ENCODE data around the gene ILRUN.
"Not testable (repeated sequence)": the region's sequence is repeated elsewhere in the genome, so short reads cannot be mapped to it uniquely, and the experiment has no call there.

The ILRUN gene

DNA sequence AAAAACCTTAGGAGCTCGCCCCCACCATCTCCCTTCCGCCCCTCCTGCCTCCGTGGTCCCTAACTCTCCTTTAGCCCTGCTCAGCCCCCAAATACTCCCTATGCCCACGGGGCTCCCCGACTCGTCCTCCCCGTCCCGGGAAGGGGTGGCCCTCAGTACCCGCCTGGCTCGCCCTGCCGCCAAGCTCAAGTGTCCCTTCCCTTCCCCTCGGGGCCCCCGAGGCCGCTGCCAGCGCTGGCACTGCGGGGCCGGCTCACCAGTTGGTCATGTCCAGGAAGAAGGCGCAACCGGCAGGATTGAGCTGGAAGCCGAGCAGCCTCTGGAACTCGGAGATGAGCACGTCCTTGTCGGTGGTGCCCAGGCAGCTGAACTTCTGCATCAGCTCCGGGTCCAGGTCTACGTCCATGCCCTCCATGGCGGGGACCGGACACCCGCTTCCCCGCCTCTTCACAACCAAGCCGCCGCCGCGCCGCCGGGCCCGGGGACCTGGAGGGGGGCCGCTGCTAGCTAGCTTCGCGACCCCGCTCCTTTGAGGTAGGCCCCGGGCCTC, 303 bp downstream of the ILRUN start:
- no peak for DNase-seq

DNA sequence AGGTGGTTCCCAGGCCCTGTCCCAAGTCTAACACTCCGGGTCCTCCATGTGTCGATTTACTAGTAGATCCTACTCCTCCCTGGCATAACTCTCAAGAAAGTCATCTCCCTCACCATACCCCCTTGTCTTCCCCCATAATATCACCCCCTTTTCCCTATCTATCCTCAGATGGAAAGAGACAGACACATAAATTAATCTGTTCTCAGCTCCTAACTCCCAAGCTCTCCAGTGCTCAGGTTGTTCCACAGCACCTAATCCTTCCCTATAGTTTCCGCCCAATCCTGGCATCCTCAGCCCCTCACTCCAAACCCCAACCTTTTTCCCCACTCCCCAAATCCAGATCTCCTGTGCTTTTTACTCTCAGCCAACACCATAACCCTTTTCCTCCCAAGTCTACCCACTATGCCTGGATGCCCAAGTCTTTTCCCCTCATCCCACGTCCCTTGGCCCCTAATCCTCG, 808 bp downstream of the ILRUN start:
- no peak for DNase-seq

DNA sequence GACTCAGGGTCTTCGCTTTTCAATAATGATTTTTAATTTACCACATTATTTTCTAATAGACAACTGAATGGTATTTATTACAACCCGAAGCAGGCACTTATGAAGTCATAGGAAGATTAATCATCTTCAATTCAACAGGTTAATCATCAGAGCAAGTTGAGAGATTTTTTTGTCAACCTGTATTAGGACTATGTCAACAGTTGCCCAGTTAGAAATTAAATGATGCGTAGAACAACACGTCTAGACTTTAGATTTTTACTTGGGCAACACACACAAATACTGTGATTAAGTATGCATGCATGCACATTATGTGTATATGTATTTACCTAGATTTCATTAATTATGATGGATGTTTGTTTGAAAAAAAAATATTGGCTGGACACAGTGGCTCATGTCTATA, 4.3 kb downstream of the ILRUN start:
- no peak for DNase-seq

DNA sequence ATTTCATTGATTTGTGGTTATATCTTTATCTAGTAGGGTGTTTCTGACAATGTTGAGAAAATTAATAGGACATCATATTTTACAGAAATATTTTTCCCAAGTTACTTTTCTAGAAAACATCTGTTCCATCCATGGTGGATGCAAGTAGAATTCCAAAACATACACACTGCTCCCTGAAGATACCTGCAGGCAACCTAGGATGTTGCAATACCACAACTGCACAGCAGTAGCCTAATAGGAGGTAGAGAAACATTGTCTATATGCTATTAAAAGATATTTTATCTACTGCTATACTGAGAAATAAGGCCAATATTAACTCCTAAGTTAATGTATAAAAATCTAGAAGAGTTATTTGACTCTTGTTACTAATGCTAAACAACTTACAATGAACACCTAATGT, 6.8 kb downstream of the ILRUN start:
- no peak for DNase-seq

DNA sequence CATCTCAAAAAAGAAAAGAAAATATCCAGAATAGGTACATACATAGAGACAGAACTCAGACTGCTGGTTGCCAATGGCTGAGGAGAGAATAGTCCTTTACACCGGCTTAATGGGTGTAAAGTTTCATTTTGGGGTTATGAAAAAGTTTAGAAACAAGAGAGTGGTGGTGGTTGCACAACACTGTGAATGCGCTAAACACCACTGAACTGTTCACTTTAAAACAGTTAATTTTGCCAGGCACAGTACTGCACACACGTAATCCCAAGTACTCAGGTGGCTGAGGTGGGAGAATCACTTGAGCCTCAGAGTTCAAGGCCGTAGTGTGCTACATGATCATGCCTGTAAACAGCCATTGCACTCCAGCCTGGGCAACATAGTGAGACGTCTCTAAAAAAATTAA, 7.6 kb downstream of the ILRUN start:
- no peak for DNase-seq

DNA sequence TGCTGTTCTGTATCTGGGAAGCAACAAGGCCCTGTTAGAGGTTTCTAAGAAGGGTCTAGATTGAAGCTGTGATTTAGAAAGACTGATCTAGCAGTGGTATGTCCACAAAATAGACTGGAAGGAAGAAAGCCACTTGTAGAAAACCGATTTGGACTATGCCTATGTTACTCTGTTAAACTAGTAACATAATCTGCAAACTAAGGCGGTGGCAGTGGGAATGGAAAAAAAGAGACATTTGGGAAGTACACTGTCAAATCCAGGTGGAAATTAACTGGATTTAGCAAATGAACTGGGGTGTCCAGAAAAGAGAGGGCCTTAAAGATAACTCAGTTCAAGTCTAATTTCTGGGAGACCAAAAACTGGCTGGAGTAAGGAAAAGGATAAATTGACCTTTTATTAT, 11.6 kb downstream of the ILRUN start:
- no peak for DNase-seq

DNA sequence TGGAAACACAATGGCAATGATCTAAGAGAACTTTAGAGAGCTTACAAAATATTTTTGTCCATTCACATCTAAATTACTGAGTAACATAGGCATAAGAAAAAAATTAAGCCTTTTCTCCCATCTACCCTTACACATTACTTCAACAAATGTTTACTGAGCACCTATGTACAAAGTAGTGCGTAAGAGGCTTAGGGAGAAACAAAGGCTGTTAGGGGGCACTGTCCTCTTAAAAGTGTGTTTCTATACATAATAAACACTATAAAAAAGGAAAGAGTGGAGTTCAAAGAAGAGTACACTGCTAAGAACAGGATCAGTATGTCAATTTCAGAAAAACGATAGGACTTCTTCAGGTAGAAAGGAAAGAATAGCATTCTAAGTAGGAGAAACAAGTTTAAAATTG, 12.2 kb downstream of the ILRUN start:
- no peak for DNase-seq

DNA sequence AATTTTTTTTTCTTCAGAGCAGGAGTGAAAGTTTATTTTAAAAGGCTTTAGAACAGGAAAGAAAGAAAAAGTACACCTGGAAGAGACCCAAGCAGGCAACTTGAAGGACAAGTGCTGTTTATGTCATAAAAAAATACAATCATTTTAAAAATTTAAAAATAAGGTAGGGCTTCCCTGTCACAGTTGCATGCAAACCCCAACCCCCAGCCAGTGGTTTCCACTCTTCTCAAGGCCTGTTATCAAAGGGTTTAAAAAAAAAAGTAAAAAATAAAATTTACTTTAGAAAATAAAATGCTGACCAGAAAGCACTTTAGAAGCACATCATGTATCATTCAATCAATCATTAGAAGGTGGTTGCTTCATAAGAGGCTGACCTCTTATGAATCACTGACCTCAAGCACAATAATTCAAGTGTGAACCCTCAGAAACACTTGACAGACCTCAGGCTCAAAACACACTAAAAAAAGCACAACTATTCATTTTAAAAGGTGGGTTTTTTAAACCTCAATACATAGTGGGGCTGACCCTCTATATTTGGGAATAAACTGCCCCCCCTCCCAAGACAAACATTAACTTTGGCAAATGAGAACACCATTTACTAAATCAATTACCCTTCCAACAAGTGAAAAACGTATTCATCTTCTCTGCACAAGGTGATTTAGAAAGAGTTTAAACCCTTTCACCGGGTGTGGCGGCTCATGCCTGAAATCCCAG, 15.6 kb downstream of the ILRUN start:
- peak; percentile 41 for DNase-seq

DNA sequence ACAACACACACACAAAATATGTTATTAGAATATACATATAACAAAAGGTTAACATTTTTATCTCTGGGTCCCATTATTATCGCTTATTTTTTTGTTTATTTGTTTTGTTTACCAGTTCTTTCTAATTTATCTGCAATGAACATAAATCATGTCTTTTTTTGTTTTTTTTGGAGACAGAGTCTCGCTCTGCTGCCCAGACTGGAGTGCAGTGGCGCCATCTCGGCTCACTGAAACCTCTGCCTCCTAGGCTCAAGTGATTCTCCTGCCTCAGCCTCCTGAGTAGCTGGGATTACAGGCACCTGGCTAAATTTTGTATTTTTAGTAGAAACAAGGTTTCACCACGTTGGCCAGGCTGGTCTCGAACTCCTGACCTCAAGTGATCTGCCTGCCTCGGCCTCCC, 16.3 kb downstream of the ILRUN start:
- not testable (repeated sequence) for DNase-seq

DNA sequence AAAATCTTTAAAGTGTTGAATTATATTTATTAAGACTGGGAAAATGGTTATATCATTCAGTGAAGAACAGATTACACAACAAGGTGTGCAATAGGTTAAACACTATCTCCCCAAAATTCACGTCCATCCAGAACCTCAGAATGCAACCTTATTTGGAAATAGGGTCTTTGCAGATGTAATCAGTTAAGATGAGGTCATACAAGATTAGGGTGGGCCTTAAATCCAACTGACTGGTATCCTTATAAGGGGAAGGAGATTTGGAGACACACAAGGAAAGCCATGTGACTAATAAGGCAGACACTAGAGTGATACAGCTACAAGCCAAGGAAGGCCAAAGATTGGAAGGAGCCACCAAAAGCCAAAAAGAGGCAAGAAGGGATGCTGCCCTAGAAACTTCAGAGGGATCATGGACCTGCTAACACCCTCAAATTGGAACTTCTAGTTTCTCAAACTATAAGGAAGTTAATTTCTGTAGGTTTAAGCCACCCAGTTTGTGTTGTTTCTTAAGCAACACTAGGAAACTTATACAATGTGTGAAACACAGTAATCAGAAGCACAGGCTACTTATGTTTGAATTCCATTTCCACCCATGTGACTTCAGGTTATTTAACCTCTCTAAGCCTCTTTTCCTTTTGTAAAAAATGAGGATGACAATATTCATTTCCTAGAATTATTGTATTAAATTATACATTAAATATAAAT, 16.9 kb downstream of the ILRUN start:
- peak; percentile 61 for DNase-seq

DNA sequence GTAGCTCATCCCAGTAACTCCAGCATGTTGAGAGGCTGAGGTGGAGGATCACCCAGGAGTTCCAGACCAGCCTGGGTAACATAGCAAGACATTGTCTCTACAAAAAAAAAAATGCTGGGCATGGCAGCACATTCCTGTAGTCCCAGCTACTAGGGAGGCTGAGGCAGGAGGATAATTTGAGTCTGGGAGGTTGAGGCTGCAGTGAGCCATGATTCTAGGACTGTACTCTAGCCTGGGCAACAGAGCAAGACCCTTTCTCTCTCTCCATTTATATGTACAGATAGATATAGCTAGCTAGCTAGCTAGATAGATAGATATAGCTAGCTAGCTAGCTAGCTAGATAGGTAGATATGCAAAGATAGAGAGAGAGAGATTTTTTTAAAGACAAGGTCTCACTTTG, 20.4 kb downstream of the ILRUN start:
- DNase-seq, result no peak

DNA sequence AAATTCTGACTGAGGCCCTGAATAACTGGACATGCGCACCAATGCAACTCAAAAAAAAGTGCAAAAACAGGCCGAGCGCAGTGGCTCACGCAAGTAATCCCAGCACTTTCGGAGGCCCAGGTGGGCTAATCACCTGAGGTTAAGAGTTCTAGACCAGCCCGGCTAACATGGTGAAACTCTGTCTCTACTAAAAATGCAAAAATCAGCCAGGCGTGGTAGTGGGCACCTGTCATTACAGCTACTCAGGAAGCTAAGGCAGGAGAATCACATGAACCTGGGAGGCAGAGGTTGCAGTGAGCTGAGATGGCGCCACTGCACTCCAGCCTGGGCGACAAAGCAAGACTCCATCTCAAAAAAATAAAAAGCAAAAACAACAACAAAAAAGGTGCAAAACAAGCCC, 21.6 kb downstream of the ILRUN start:
- DNase-seq, result not testable (repeated sequence)

DNA sequence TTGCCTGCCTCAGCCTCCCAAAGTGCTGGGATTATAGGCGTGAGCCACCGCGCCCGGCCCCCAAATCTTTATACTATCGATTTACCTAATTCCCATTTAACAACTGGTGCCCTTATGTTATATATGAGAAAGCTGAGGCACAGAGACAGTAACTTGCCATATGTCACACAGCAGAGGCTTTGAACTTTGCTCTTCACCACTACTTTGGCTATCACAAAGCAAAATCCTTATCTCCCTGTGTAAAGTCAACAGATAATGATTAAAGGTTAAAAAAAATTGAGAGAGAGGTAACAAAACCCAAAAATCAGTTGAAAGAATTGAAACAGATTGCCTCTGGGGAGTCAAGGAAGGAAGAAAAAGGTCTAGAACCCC, 22.3 kb downstream of the ILRUN start:
- DNase-seq, result no peak

DNA sequence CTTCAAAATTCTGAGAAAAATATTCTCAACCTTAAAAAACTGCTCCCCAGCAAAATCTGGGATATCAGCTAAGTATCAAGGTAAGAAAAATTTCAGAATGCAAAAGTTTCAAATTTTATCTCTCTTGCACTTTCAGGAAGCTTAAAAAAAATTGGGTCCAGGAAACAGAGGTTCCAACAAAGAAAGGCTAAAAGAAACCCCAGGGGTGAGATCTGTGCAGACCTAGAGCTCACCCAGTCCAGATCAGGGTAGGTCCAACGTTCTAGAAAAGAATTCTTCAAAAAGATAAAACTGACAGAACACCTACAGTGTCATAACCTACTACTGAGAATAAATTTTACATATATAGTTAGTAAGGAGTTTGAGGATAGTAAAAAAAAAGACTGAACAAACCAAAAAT, 23.5 kb downstream of the ILRUN start:
- DNase-seq, result no peak

DNA sequence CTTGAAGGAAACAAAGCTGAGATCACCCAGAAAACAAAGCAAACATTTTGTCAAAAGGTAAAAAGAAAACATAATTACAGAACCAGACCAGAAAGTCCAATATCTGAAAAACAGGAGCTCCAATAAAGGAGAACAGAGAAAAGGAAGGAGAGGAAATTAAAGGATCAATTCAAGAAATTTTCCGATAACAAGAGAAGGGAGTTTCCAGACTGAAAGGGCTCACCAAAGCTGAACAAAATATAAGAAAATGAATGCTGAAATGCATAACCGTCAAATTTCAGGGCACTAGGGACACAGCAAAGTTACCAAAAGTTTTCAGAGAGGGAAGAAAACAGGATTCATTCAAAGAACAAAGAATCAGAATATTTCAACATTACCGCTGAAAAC, 23.9 kb downstream of the ILRUN start:
- no peak for DNase-seq

DNA sequence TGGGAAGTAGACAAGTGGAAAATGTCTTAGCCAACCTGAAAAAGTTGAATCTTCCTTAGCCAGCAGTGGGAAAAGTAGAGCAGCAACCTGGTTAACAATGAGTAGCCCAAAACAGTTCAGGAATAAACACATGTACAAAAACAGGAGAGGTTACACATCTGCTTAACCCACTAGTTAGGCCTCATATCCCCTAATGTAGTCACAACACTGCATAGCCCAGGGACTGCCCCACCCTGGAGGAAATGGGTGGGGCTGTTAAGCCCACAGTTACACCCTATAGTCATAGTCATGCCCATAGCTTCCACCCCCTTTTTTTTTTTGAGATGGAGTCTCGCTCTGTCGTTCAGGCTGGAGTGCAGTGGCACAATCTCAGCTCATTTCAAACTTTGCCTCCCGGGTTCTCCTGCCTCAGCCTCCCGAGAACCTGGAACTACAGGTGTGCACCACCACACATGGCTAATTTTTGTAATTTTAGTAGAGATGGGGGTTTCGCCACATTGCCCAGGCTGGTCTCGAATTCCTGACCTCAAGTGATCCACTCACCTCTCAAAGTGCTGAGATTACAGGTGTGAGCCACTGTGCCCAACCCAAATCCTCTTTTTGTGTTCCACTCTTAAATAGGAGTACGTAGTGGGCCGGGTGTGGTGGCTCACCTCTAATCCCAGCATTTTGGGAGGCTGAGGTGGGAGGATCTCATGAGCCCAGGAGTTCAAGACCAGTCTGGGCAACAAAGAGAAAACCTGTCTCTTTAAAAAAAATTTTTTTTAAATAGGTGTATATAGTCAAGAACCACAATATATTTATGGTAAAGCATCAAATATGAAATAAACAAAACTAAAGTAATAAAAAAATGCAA, 24.5 kb downstream of the ILRUN start:
- DNase-seq, result peak; percentile 51

DNA sequence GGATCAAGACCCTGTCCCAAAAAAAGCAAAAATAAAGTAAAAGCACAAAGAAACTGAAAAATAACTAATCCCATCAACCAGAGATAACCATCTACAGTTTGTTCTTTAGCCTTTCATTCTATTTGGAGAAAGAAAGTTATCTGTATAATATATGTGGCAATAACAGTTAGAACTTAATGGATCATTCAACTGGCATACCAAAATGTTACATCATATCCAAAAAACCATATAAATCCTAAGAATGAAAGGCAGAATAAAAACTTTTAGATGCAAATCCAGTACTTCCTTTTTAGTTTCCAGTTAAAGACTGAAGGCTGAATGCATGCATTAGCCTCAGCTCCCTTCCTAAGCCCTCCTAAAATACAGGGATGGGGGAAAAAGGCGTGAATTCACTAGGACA, 25.2 kb downstream of the ILRUN start:
- DNase-seq, result peak; percentile 58

DNA sequence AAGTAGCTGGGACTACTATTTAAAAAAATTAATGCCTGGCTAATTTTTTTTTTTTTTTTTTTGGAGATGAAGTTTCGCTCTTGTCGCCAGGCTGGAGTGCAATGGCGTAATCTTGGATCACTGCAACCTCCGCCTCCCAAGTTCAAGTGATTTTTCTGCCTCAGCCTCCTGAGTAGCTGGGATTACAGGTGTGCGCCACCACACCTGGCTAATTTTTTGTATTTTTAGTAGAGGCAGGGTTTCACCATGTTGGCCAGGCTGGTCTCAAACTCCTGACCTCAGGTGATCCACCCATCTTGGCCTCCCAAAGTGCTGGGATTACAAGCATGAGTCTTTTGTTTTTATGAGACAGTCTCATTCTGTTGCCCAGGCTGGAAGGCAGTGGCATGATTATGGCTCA, 27.8 kb downstream of the ILRUN start:
- not testable (repeated sequence) for DNase-seq

DNA sequence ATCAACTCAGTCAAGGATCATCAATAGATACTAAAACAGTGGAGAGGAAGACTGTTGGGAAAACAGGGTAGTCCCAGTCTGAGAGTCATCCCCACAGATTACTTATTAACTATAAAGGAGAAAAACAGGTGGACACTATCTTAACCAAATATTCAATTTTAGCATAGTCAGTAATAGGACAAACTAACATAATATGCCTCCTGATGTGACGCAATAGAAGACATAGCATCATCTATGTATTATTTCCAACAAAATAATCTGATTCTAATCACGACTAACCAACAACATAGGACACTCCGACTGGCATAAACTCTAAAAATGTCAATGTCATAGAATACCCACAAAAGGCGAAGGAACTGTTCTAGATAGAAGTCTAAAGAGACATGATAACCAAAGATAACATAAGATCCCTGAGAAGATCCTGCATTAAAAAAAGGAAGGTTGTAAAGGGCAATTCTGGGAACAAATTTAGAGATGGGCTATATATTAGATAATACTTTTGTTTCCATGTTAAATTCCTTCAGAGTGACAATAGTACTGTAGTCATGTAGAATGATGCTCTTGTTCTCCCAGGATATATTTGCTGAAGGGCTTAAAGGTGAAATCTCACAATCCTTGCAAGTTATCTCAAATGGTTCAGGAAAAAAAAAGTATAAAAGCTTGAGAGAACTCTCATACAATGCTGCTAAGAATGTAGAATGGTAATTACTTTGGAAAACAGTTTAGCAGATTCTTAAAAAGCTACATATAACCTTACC, 28.9 kb downstream of the ILRUN start:
- DNase-seq, result no peak

DNA sequence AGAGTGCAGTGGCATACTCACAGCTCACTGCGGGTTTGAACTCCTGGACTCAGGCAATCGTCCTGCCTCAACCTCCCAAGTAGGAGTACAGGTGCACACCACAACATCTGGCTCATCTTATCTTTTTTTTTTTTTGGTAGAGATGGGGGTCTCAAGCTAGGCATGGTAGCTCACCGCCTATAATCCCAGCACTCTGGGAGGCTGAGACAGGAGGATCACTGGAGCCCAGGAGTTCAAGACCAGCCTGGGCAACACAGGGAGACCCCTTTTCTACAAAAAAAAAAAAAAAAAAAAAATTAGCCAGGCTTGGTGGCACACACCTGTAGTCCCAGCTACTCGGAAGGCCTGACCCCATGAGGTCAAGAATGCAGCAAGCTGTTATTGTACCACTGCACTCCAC, 31.5 kb downstream of the ILRUN start:
- DNase-seq, result no peak

DNA sequence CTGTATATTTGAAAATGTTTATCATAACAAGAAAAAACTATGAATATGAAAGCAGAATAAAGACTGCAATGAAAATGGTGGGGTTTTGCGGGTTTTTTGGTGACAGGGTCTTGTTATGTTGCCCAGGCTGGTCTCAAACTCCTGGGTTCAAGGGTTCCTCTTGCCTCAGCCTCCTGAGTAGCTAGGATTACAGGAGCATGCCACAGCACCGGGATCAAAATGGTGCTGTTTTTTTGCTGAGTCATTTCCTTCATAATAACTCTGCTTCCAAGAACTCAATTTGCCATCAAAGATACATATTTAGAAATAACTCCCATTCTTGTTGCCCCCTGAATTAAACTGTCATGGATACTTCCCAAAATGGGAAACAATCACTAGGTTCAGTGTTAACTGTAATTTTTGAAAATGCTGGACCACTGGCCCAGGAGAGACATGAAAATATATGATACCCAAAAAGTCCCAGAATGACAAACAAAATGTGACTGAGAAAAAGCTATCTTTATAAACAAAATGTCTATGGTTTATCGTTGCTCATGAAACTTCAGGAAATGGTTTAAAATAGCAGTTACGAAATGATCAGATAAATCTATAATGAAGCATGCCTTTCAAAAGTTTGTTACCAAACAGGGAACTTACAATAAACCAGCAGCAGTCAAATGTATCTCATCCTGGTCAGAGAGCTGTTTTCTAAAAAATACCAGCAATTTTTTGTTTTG, 32.2 kb downstream of the ILRUN start:
- DNase-seq, result peak; percentile 58

DNA sequence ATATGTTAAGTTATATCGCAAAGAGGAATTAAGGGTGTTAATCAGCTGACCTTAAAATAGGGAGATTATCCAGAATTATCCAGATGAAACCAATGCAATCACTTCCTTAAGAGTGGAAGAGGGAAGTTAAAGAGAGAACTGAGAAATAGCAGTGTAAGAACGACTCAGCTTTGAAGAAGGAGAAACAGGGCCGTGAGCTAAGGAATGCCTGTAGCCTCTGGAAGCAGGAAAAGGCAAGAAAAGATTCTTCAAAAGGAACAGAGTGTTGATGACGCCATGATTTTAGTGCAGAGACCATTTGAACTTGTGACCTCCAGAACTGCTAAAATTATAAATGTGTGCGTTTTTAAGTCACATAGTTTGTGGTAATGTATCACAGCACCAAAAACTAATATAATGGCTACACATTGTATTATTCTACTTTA, 32.7 kb downstream of the ILRUN start:
- peak; percentile 49 for DNase-seq
